Naive thymus-derived CD8-positive, alpha-beta T cell (primary cell): Measurements from ENCODE around the gene RPS15. TPM values are rescaled to one million over a fixed set of nuclear protein-coding genes. Genes with fewer than 3 reads are reported as not detected.

Source experiments
- ATAC-seq, 2 donors: fragments of 150-1000 bp; cut with Tn5 transposase in 1 of 2; sonication (Bioruptor Pico), chemical (Tn5 transposase) in 1 of 2; 1 replicate in 1 of 2; 2 replicates in 1 of 2; pipeline ENCODE4 v1.10.0; 2021; ENCODE audit warnings: mild to moderate bottlenecking in 2 of 2, moderate library complexity in 2 of 2
- POLR2A ChIA-PET: fragments of 350-600 bp; sonication (Branson Sonifier 250); formaldehyde crosslinking; loops from one replicate; lab custom pipeline; 2021; ENCODE audit warnings: antibody characterized with exemption; lab: Charles Lee
- DNase-seq, 10 donors: peaks; one replicate each; pipeline versions ENCODE4 v3.0.0 to v3.0.0-alpha.2; 2020 to 2022
- H3K27ac Mint-ChIP-seq, 10 donors: one replicate each; pipeline ENCODE4 v1.8.0; 2020 to 2022; ENCODE audit warnings: mild to moderate bottlenecking in 10 of 10, mixed read lengths in 10 of 10, moderate library complexity in 4 of 10, inconsistent platforms in 1 of 10
- H3K27me3 Mint-ChIP-seq, 5 donors: one replicate each; pipeline ENCODE4 v1.8.0; 2021 to 2022; ENCODE audit warnings: mixed read lengths in 5 of 5
- H3K36me3 Mint-ChIP-seq, 3 donors: one replicate each; pipeline ENCODE4 v1.8.0; 2020 to 2022; ENCODE audit warnings: mixed read lengths in 3 of 3, mild to moderate bottlenecking in 2 of 3, inconsistent platforms in 1 of 3
- H3K4me1 Mint-ChIP-seq, 4 donors: one replicate each; pipeline ENCODE4 v1.8.0; 2021 to 2022; ENCODE audit warnings: mixed read lengths in 4 of 4
- H3K4me3 Mint-ChIP-seq, 10 donors: one replicate each; pipeline ENCODE4 v1.8.0; 2020 to 2022; ENCODE audit warnings: mild to moderate bottlenecking in 10 of 10, mixed read lengths in 10 of 10, moderate library complexity in 6 of 10, inconsistent platforms in 1 of 10
- H3K9me3 Mint-ChIP-seq, 9 donors: one replicate each; pipeline ENCODE4 v1.8.0; 2020 to 2022; ENCODE audit warnings: mixed read lengths in 9 of 9, mild to moderate bottlenecking in 3 of 9, inconsistent platforms in 1 of 9, moderate library complexity in 1 of 9
- polyA plus RNA-seq, 3 donors: library from polyadenylated mRNA; unstranded; fragments of 300-500 nt; fragmentation: Illumina TruSeq; gene quantifications; one replicate each; pipeline ENCODE4 v1.2.3, GENCODE V29; 2021
- total RNA-seq, 8 experiments: library from RNA in 2 of 8; stranded (reverse) in 2 of 8; gene quantifications; one replicate each; pipeline ENCODE4 v1.2.3 and lab custom pipeline; 2021 to 2026

RPS15 gene
- total and polyA plus RNA-seq, 5 experiments from 2014 or later = 1,886 to 4,304 (median 3,438) TPM

DNA sequence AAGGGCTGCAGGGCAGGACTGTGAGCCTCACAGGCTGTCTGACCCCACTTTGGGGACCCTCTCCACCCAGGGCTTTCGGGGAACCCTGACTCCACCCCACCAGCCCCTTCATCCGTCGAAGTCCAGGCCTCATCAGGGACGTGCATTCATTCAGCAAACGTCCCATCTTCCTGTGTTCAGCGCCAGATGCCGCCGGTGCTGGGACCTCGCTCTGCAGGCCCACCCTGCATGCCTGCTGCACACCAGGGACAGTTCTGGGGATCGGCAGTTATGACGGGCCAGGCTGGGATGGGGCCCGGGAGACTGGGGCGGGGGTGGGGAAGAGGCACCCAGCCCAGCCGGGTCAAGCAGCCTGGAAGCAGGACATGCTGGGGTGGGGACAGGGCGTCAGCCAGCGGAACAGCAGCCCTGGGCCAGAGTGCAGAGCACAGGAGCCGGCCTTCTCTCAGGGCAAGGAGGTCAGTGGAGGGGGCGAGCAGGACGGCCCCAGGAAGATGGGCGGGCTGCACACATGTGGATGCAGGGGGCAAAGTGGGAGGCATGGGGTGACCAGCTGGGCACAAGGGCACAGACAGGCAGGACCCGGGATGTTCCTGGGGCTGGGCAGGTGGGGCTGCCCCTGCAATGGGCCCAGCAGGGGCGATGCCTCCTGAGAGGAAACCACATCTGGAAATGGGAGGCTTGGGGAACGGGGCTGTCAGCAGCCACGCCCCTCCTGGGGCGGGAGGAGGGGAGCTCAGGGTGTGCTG lies 42.0 kb upstream of the RPS15 start:
- H3K27ac Mint-ChIP-seq = peak overlapping the region in 1 of 10 donors; percentile 18
- POLR2A ChIA-PET = interaction anchor here (2.2 kb wide), 1 partner anchor 11 kb away, joined by 8 read pairs; no protein-coding TSS in a partner anchor
- H3K4me3 Mint-ChIP-seq = no peak overlapping the region
- H3K4me1 Mint-ChIP-seq = peaks cover 1 to 18% (median 6%) of the 10 kb centered on the region in 4 donors
- H3K36me3 Mint-ChIP-seq = peaks cover 0 to 17% (median 0%) of the 10 kb centered on the region in 3 donors
- DNase-seq (no peak), ATAC-seq (no peak)
- H3K27me3 Mint-ChIP-seq = no peaks in the 10 kb centered on the region
- no peaks in the 10 kb centered on the region for H3K9me3 Mint-ChIP-seq

DNA sequence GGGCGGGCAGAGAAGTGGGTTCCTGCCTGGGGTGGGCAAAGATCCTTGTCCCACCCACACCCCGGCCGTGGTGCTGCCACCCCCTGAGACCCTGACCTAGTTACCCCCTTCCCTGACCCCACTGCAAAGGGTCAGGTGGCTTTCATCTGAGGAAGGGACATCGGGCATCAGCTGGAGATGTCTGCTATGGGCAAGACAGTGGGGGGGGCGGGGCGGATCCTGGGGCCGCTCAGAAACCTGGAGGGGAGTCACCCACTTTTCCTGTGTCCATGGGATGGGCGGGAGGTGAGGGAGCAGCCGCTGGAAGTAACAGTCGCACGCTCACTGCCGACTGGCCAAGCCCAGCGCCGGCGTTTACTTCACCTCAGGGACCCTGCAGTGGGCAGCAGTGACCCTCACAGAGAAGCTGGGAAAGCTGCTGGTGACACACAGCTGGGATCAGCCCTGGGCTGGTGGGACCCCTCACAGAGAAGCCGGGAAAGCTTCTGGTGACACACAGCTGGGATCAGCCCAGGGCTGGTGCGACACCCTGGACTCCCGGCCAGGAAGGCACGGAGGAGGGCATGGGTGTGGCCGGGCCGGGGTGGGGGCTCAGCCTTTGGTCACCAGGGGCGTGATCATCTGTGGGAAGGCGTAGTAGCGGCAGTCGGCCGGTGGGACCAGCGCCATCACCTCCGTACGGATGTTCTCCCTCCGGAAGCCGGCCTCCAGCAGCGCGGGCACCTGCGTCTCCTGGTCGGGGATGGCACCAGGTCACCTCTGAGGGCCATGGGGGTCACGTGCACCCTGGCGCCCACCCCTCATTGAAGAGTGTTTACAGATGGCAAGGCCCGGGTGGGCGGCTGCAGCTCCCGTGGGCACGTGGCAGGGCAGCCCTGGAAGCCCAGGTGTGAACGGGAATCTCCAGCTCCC lies 41.2 kb upstream of the RPS15 start:
- ATAC-seq = no peak

DNA sequence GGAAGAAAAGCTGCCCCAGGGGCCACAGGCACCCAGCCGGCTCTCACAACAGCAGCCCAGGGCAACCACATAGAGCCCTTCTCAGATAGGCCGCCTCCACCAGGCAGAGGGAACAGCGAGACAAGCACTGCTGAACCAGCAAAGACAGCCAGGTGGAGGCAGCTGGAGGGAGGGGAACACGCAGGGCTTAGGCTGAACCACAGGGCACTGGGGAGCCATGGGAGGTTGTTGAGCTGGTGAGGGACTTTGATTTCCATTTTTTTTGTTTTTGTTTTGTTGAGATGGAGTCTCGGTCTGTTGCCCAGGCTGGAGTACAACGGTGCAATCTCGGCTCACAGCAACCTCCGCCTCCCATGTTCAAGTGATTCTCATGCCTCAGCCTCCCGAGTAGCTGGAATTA lies 40.4 kb upstream of the RPS15 start:
- H3K4me3 Mint-ChIP-seq = no peak overlapping the region

More for the DNA sequence above, 41.2 kb upstream of the RPS15 start:
- H3K27me3 Mint-ChIP-seq = no peaks in the 10 kb centered on the region
- POLR2A ChIA-PET = interaction anchor here (1.1 to 2.2 kb wide), 2 partner anchors 12 to 122 kb away, joined by 3 to 8 read pairs; partner anchors contain the start of gene FAM174C
- H3K9me3 Mint-ChIP-seq = no peaks in the 10 kb centered on the region
- no peak for DNase-seq
- H3K4me1 Mint-ChIP-seq = peaks cover 1 to 21% (median 8%) of the 10 kb centered on the region in 4 donors
- peaks cover 0 to 9% (median 0%) of the 10 kb centered on the region in 3 donors for H3K36me3 Mint-ChIP-seq
- H3K4me3 Mint-ChIP-seq = no peak overlapping the region
- no peak overlapping the region for H3K27ac Mint-ChIP-seq

DNA sequence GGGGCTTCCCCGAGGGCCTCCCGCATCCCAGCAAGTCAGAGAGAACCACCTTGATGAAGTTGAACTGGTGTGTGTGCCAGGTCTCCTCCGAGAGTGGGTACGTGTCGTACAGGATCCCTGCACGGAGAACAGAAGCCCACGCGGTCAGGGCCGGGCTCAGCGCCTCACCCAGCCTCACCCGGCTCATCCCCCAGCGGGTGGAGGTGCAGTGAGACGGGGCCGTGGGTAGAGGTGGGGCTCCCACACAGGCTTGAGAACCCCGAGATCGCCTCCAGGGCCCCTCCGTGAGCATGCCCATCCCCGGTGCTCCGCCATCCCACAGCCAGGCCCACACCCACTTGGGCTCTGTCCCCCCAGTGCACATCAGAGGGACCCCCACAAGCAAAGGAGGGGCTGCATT lies 39.1 kb upstream of the RPS15 start:
- peaks cover 3 to 26% (median 18%) of the 10 kb centered on the region in 4 donors for H3K4me1 Mint-ChIP-seq
- DNase-seq (no peak), ATAC-seq (no peak)
- peak overlapping the region in 2 of 10 donors; percentile 19 to 51 for H3K4me3 Mint-ChIP-seq
- POLR2A ChIA-PET = no interaction called here
- no peaks in the 10 kb centered on the region for H3K36me3 Mint-ChIP-seq
- peaks cover 0 to 8% (median 0%) of the 10 kb centered on the region in 5 donors for H3K27me3 Mint-ChIP-seq
- no peaks in the 10 kb centered on the region for H3K9me3 Mint-ChIP-seq
- H3K27ac Mint-ChIP-seq = no peak overlapping the region

More for the DNA sequence above, 40.4 kb upstream of the RPS15 start:
- H3K27me3 Mint-ChIP-seq = peaks cover 0 to 3% (median 0%) of the 10 kb centered on the region in 5 donors
- H3K36me3 Mint-ChIP-seq = peaks cover 0 to 4% (median 0%) of the 10 kb centered on the region in 3 donors
- H3K9me3 Mint-ChIP-seq = no peaks in the 10 kb centered on the region
- H3K4me1 Mint-ChIP-seq = peaks cover 3 to 26% (median 14%) of the 10 kb centered on the region in 4 donors
- POLR2A ChIA-PET = interaction anchor here (0.7 to 2.2 kb wide), 3 partner anchors 13 to 1707 kb away, joined by 3 to 8 read pairs (median 3); partner anchors contain the start of gene FAM174C
- no peak for ATAC-seq
- no peak for DNase-seq
- H3K27ac Mint-ChIP-seq = peak overlapping the region in 2 of 10 donors; percentile 33 to 57

DNA sequence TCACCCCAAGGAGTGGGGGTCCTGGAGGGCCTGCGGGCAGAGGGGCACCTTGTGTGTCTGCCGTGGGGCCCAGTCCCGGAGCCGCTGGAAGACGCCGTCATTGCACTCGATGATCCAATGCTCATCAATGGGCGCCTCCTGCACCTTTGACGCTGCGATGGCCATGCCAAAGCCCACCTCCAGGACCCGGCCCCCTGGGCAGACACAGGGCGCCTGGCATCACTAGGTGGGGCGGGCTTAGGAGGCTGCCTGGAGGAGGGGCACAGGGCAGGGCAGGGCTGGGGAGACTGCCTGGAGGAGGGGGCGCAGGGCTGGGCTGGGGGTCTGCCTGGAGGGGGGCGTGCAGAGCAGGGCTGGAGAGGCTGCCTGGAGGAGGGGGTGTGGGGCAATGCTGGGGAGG lies 38.5 kb upstream of the RPS15 start:
- POLR2A ChIA-PET = no interaction called here
- H3K27ac Mint-ChIP-seq = no peak overlapping the region
- no peak for ATAC-seq
- H3K4me3 Mint-ChIP-seq = peak overlapping the region in 1 of 10 donors; percentile 65
- H3K4me1 Mint-ChIP-seq = peaks cover 3 to 26% (median 18%) of the 10 kb centered on the region in 4 donors
- H3K36me3 Mint-ChIP-seq = no peaks in the 10 kb centered on the region
- H3K27me3 Mint-ChIP-seq = peaks cover 0 to 8% (median 0%) of the 10 kb centered on the region in 5 donors
- H3K9me3 Mint-ChIP-seq = no peaks in the 10 kb centered on the region
- no peak for DNase-seq

DNA sequence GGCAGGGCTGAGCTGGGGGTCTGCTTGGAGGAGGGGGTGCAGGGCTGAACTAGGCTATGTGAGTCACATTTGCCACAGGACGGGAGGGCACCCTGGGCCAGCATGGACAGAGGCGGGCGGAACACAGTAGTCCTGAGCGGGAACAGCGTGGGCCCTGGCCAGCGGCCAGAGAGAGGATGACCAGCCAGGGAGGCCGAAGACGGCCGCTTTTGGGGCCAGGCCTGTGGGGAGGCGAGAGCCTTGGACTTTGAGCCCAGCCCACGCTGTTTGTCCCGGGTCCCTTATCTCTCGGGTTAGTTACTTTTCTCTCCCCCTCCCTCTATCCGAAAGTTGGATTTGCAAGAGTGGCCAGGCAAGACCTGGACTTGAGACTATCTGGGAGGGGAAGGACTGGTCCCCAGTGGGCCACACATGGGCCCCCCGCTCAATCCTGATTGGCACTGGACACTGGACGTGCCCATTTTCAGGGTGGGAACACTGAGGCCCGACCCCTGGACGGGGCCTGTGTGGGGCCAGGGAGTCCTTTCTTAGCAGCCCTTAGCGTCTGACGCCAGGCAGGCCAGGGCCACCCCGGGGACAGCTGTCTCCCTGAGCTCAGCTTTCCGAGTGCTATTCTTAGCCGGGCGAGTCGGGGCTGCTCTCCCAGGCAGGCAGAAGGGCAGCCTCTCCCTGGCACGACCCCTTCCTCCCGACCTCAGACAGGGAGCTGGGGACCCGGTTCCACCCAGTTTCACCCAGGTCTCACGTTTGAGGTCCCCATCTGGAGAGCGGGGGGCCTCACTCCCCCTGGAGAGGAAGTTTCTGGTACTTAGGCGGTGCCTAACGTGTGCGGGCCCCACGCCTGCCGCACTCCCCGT lies 37.7 kb upstream of the RPS15 start:
- Mint-ChIP-seq H3K27ac (peak overlapping the region in 2 of 10 donors; percentile 11 to 12), H3K27me3 (peaks cover 0 to 8% (median 0%) of the 10 kb centered on the region in 5 donors), H3K36me3 (no peaks in the 10 kb centered on the region), H3K9me3 (no peaks in the 10 kb centered on the region), H3K4me3 (peak overlapping the region; percentile 58 to 86 (median 72)), H3K4me1 (peaks cover 3 to 26% (median 18%) of the 10 kb centered on the region in 4 donors)
- no peak for DNase-seq
- POLR2A ChIA-PET = no interaction called here
- ATAC-seq = peak; percentile 43 to 56

DNA sequence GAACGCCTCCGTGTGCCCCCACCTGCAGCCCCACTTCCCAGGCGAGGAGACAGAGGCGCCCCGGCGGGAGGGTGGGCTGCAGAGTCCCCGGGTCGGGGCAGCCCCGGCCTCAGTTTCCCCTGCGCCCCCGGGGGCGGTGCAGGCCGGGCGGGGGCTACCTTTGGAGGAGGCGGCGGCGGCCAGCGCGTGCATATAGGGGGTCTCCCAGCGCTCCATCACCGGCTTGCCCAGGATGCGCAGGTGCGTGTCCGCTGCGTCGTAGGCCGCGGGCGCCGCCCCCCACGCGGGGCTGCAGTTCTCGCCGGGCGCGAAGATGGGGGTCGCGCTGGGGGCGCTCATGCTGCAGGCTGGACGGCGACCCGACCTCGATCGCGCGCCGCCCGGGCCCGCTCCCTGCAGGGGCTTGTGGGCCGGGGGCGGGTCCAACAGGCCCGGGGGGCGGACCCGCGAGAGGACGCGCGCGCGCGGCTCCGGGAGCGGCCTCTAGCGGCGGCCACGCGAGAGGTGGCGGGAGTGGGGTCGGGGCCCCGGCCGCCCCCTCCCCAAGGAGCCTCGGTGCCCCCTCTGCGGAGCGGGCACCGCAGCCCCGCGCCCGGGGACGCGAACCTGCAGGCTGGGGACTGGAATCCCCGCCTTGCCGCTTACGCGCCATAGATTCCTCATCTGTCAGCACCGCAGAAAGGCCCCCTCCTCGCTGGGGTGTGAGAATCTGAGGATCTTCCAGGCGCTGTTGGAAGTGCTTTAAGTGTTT lies 36.9 kb upstream of the RPS15 start, which contains the start of gene GAMT:
GAMT (minus strand) TSS at position 405 of the 751 bp plus-strand sequence; CDS start at position 339, 66 bp downstream.
- Mint-ChIP-seq H3K9me3 (no peaks in the 10 kb centered on the region), H3K27ac (peak within 1 kb of the TSS in 4 of 10 donors; percentile 11 to 83 (median 38)), H3K27me3 (peaks cover 0 to 8% (median 0%) of the 10 kb centered on the region in 5 donors), H3K36me3 (no peaks in the 10 kb centered on the region), H3K4me1 (peaks cover 3 to 22% (median 17%) of the 10 kb centered on the region in 4 donors), H3K4me3 (peak within 1 kb of the TSS; percentile 69 to 86 (median 74))
- peak in 9 of 10 donors; percentile 25 to 67 (median 55) for DNase-seq
- peak; percentile 82 to 90 for ATAC-seq
- POLR2A ChIA-PET = interaction anchor here (1.0 kb wide), 1 partner anchor 15 kb away, joined by 3 read pairs; no protein-coding TSS in a partner anchor

DNA sequence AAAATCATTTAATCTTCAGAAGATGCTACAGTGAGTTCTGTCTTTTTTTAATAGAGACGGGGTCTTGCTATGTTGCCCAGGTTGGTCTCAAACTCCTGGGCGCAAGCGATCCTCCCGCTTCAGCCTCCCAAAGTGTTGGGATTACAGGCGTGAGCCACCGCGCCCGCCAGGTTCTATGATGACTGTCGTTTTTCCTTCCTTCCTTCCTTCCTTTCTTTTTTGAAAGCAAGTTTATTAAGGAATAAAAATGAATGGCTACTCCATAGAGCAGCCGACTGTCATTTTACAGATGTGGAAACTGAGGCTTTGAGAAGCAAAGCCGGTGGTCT lies 36.3 kb upstream of the RPS15 start:
- H3K4me1 Mint-ChIP-seq = peaks cover 7 to 28% (median 17%) of the 10 kb centered on the region in 4 donors
- no peaks in the 10 kb centered on the region for H3K9me3 Mint-ChIP-seq
- H3K27me3 Mint-ChIP-seq = peaks cover 0 to 8% (median 0%) of the 10 kb centered on the region in 5 donors
- DNase-seq (no peak), ATAC-seq (no peak)
- POLR2A ChIA-PET = interaction anchor here (1.0 to 1.9 kb wide), 3 partner anchors 13 to 19 kb away, joined by 3 to 6 read pairs (median 4); no protein-coding TSS in a partner anchor
- peak overlapping the region in 1 of 10 donors; percentile 65 for H3K27ac Mint-ChIP-seq
- no peaks in the 10 kb centered on the region for H3K36me3 Mint-ChIP-seq
- peak overlapping the region; percentile 33 to 78 (median 72) for H3K4me3 Mint-ChIP-seq

DNA sequence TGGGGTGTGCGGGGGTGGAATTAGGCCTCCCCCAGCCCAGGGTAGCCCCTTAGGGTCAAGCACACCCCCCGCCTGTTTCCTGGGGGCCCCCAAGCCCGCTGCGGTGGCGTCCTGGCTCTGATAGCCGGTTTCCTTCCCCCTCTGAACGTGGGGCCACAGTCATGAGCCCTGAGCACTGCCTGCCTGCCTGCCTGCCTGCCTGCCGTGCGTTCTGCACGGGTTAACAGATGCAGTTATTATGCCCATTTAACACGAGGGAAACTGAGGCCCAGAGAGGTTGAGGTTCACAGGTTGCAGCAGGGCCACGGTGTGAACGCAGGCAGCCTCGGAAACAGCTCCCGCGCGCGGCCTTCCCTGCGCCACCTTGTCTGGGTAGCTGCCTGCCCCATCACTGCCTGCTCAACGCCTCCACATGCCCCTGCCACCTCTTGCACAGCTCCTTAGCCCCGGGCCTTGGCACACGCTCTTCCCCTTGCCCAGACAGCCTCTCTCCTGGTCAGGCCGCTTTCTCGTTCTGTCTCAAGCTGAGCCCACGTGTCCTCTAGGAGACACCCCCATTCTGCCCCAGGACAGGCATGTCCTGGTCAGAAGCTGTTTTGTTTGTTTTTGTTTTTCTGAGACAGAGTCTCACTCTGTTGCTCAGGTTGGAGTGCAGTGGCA lies 35.7 kb upstream of the RPS15 start:
- H3K4me1 Mint-ChIP-seq = peaks cover 7 to 28% (median 19%) of the 10 kb centered on the region in 4 donors
- H3K9me3 Mint-ChIP-seq = no peaks in the 10 kb centered on the region
- peak overlapping the region; percentile 60 to 84 (median 70) for H3K4me3 Mint-ChIP-seq
- no peak for DNase-seq
- peaks cover 0 to 8% (median 0%) of the 10 kb centered on the region in 5 donors for H3K27me3 Mint-ChIP-seq
- POLR2A ChIA-PET = interaction anchor here (1.0 to 1.9 kb wide), 4 partner anchors 12 to 134 kb away, joined by 3 to 6 read pairs (median 4); partner anchors contain the start of gene CIRBP
- ATAC-seq = no peak
- H3K36me3 Mint-ChIP-seq = no peaks in the 10 kb centered on the region
- peak overlapping the region in 5 of 10 donors; percentile 18 to 83 (median 69) for H3K27ac Mint-ChIP-seq

DNA sequence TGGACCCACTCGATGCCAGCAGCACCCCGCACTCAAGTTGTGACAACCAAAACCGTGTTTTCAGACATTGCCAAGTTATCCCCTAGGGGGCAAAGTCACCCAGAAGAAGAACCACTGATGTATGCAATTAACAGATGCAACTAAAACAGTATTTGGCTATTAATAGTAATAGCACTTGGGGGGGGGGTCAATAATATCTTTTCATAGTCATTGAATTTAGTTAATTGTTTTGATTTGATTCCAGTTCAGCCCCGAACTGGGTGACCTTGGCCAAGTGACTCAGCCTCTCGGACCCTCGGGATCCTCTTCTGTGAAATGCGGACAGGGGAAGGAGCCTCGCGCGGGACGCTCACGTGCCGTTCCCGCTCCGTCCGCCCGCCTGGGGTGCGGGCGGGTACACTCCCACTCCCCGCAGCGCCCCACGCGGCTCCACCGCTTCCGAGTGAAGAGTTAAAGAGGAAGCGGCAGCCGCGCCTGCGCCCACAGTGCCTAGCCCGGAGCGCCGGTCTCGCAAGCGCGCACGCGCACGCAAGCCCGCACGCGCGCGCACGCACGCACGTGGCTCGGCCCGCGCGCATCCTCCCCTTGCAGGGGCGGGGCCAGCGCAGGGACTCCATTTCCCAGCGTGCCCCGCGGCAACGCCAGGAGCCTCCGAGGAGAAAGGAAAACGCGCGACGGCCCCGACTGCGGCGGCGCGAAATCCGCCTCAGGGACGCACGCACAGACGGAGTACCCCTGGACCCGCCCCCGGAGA lies 31.2 kb upstream of the RPS15 start:
- Mint-ChIP-seq H3K36me3 (peaks cover 0 to 18% (median 0%) of the 10 kb centered on the region in 3 donors), H3K4me3 (peak overlapping the region; percentile 70 to 89 (median 79)), H3K4me1 (peaks cover 29 to 52% (median 47%) of the 10 kb centered on the region in 4 donors), H3K27ac (peak overlapping the region in 9 of 10 donors; percentile 66 to 91 (median 82)), H3K9me3 (no peaks in the 10 kb centered on the region), H3K27me3 (peaks cover 0 to 8% (median 0%) of the 10 kb centered on the region in 5 donors)
- DNase-seq (peak; percentile 97 to 100 (median 99)), ATAC-seq (peak; percentile 69 to 77)
- POLR2A ChIA-PET = interaction anchor here (2.0 kb wide), 1 partner anchor 138 kb away, joined by 9 read pairs; the partner anchor contains the start of gene CIRBP
